IPS-NIHi11 (cell line): ENCODE results near the gene TPH1.

Source experiments
- DNase-seq: peaks from one replicate; pipeline ENCODE4 v3.0.0; 2012; ENCODE audit warnings: mixed read lengths, low spot score

The TPH1 gene

GRCh38 chr11:18046116-18046777 lies at the start of gene TPH1:
TSS of gene TPH1 (minus strand) at chr11:18046269. CDS start at chr11:18040762, 5,507 bp downstream.
- DNase-seq, result peak; percentile 88

DNA sequence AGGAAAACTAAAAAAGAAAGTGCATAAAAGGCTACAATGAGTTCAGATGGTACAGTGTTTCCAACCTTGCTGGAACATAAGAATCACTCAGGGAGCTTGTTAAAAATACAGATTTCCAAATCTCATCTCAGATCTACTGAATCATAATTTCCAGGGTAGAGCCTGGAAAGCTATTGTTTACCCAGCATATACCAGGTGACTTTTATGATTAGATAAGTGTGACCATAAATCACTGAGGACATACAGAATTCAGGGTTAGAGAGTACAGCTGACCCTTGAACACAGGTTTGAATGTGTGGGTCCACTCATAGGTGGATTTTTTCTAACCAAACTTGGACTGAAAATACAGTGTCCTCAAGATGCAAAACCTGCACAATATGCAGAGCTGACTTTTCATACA lies 47.9 kb upstream of the TPH1 start:
- DNase-seq, result no peak

GRCh38 chr11:18091731-18092130 lies 45.7 kb upstream of the TPH1 start:
- no peak for DNase-seq

- DNase-seq, result no peak
These were observed 42.9 kb upstream of the TPH1 start for GRCh38 chr11:18088966-18089365.

- no peak for DNase-seq
These were observed 42.3 kb upstream of the TPH1 start for GRCh38 chr11:18088366-18088765.

DNA sequence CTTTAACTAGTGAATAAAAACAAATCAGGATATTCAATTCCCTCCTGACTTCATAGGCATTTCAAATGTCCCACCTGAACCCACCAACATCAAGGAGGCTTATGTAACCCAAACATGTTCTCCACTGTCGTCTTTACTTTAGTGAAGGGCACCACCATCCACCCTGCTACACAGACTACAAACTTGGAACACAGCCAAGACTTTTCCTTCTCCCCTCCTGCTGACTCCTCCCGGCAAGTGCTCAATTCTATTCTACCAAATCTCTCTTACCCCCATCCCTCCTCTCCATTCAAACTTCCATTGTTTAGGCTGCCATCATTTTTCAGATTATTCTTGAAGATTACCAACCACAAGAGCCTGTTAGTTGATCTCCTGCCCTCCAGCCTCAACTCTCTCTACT lies 35.5 kb upstream of the TPH1 start:
- DNase-seq, result no peak

DNA sequence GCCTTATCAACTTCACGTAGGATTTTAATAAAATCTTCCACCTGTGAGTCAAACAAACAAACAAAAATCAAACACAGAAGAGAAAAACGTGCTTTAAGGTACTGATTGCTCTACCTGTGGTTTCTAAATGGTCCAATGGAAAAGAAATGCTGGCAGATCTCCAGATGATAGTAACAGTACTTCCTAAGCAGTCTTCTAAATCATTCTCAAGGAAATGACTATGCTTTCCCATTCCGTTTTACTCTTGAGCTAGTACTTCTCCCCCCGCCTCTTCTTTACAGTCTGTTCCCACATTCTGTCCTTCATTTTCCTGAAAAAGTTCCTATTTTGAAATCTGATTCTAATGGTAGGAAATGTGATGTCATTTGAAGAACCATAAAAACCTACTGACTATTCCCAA lies 34.4 kb upstream of the TPH1 start:
- no peak for DNase-seq

- no peak for DNase-seq
These were observed 32.8 kb upstream of the TPH1 start for GRCh38 chr11:18078909-18079308.

GRCh38 chr11:18075444-18075843 lies 29.4 kb upstream of the TPH1 start:
- DNase-seq, result no peak

GRCh38 chr11:18071098-18071705 lies 25.1 kb upstream of the TPH1 start:
- no peak for DNase-seq

- DNase-seq, result no peak
These were observed 21.3 kb upstream of the TPH1 start for GRCh38 chr11:18067372-18067771.

DNA sequence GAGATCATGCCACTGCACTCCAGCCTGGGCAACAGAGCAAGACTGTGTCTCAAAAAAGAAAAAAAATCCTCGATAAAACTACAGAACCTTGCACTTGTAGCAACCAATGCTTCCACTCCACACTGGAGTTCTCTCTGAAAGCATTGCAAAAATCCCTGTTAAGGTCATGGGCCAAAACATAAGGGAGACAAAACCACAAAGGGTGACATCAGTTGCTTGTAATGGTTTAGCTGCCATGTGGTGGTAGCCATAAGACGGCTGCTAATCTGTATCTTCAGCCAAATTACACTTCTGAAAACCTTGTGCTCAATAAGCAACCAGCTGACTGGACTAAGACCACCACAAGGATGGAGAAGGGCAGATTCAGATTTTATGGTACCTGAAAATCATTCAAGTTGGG lies 20.6 kb upstream of the TPH1 start:
- DNase-seq, result no peak

DNA sequence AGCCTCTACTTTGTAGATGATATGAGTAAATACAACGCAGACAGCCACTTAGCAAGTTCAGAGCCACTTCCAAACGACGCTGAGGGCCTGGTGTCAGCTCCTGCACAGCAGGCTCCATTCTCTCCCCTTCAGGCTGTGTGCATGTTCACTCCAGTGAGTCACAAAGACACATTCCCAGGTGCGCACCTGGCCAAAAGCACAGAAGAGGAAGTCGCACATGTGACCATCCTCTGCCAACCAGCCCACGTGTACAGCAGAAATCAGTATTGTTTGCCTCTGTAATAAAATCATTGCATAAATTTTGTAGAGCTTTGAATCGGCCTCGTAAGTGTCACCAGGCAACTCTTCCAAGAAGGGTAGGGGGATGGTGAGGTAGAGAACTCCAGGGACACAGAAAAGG lies 19.5 kb upstream of the TPH1 start:
- DNase-seq, result no peak

DNA sequence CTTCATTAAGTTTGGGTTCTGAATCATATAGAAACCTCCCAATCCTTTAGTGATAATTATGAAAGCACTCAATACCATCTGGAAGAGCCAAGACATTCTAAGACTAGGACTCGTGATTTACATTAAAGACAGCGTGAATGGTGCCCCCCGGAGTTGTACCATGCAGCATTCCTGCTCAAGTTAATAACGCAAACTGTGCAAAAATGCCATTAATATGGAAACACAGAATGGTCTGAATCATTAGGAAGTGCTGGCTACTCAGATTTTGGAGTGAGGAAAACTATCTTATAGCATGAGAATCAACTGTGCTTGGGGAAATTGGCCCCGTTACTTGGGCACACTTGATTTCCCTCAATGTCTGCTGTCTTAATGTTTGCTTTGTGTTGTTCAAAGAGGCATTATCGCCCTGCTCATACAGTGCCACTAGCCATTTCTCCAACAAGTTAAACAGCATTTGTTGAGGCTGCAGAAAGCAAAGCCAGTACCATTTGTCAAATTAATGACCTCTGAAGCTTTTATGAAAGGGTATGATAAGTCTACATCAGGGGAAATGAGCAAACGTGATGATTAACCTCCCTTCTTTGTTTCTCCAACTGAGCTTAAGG lies 18.5 kb upstream of the TPH1 start:
- no peak for DNase-seq

DNA sequence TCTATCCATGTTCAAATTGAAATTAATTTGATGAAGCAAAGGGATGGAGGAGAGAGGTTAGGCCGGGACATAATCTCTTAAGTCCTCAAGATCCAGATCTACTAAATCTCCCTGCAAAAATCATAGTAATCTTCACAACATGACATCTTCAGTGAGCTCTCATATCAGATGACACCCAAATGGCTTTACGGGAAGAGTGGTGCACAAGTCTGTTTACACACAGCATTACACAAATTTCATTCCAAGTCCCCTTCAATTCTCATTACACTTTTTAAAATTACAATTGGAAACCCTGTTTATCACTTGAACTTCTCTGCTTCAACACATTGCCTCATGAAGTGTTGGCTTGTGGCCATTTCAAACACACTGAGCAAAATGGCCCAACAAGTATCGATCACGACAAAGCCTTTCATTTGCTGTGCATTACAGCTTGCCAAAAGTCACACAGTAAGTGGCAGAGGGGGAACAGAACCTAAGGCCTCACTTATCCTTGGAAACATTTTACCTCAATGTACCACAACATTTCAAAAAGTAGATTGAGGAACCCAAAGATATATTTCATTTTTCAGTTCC lies 17.9 kb upstream of the TPH1 start:
- no peak for DNase-seq

- DNase-seq, result no peak
These were observed 17.1 kb upstream of the TPH1 start for GRCh38 chr11:18063125-18063524.

- no peak for DNase-seq
These were observed 15.3 kb upstream of the TPH1 start for GRCh38 chr11:18061351-18061750.

- DNase-seq, result no peak
These were observed 10.6 kb upstream of the TPH1 start for GRCh38 chr11:18056561-18057181.

DNA sequence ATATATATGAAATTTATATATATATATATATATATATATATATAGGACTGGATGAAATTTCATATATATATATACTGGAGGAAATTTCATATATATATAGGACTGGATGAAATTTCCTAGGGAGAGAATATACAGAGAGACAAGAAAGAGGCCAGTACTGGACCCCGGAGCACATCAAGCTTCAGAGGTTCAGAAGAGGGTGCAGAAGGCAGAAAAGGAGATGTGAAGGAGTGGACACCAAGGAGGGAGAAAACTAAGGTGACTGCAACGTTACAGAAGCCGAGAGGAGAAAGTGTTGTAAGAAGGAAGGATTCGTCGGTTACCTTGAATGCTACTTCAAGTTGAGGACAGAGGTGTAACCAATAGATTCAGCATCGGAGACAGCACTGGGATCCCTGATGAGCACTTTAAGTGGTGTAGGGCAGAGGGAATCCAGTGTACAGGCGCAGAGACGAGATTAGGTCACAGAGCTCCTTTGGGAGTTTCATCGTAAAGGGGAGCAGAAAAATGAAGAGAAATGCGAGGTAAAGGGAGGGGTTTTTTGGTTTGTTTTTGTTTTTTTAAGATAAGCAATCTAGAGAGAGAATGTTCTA lies 8.5 kb upstream of the TPH1 start:
- DNase-seq, result no peak

- no peak for DNase-seq
These were observed 4.8 kb upstream of the TPH1 start for GRCh38 chr11:18050848-18051247.

DNA sequence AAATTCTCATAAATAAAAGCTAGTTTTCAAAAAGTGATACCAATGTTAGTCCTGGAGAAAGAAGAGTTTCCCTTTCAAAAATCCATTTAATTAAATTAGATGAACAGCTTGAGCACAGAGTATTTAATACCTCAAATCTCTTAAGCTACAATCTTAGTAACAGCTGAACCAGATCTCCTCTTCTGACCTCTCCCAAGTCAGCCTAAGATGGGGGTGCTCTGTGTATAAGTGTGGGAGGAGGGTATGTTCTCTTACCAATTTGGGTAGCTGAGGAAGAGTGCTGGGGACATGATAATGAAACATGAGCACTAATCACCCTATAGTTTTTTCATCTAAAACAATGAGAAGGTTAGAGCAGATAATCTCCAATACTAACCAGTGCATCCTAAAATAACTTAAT lies 9.6 kb downstream of the TPH1 start:
- DNase-seq, result no peak

- no peak for DNase-seq
These were observed 18.6 kb downstream of the TPH1 start for GRCh38 chr11:18027475-18027874.

GRCh38 chr11:18022419-18022818 lies 23.6 kb downstream of the TPH1 start:
- DNase-seq, result no peak
